ENCODE data around the gene MEGF11.

Gene MEGF11

GRCh38 chr15:66080717-66081398 lies 172.7 kb downstream of the MEGF11 start:
- Histone ChIP-seq H3K9me3 (ENCODE audit: insufficient read depth, low read depth, low read length) (no peaks in the 10 kb centered on the region), H3F3A (ENCODE audit: low read depth) (no peaks in the 10 kb centered on the region), H3K27me3 (ENCODE audit: insufficient read depth, low read length, poor library complexity, severe bottlenecking) (no peaks in the 10 kb centered on the region), H3K79me2 (ENCODE audit: insufficient read depth, low read length) (no peaks in the 10 kb centered on the region), H3K4me1 (ENCODE audit: insufficient read depth, low read length, poor library complexity, severe bottlenecking) (no peaks in the 10 kb centered on the region), H3K4me3 (ENCODE audit: low read length, poor library complexity, severe bottlenecking) (no peak overlapping the region), H3K36me3 (ENCODE audit: insufficient read depth, low read length) (no peaks in the 10 kb centered on the region), H4K20me1 (ENCODE audit: insufficient read depth, low read length, poor library complexity, severe bottlenecking) (no peaks in the 10 kb centered on the region), H3K9ac (ENCODE audit: low read depth, low read length, poor library complexity, severe bottlenecking) (no peak overlapping the region), H3K9me2 (replicated peaks; ENCODE audit: low read depth, low read length) (no peaks in the 10 kb centered on the region), H2AFZ (ENCODE audit: low read length) (no peak overlapping the region), H3K4me2 (ENCODE audit: low read depth, low read length, poor library complexity, severe bottlenecking) (no peak overlapping the region)
- TF ChIP-seq, protein P1, sequence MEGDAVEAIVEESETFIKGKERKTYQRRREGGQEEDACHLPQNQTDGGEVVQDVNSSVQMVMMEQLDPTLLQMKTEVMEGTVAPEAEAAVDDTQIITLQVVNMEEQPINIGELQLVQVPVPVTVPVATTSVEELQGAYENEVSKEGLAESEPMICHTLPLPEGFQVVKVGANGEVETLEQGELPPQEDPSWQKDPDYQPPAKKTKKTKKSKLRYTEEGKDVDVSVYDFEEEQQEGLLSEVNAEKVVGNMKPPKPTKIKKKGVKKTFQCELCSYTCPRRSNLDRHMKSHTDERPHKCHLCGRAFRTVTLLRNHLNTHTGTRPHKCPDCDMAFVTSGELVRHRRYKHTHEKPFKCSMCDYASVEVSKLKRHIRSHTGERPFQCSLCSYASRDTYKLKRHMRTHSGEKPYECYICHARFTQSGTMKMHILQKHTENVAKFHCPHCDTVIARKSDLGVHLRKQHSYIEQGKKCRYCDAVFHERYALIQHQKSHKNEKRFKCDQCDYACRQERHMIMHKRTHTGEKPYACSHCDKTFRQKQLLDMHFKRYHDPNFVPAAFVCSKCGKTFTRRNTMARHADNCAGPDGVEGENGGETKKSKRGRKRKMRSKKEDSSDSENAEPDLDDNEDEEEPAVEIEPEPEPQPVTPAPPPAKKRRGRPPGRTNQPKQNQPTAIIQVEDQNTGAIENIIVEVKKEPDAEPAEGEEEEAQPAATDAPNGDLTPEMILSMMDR (conservative IDR thresholded peaks at IDR 0.05; ENCODE audit: low read length): peak; percentile 45
- TF ChIP-seq EZH2phosphoT487 (IDR thresholded peaks at IDR 0.05; ENCODE audit: borderline replicate concordance): no peak

GRCh38 chr15:66078929-66079275 lies 174.6 kb downstream of the MEGF11 start:
- H3K9me2 ChIP-seq (replicated peaks; ENCODE audit: low read depth, low read length): no peaks in the 10 kb centered on the region

GRCh38 chr15:66078196-66078928 lies 175.2 kb downstream of the MEGF11 start:
- no peaks in the 10 kb centered on the region for H3F3A ChIP-seq (ENCODE audit: low read depth)
- H3K9me3 ChIP-seq (ENCODE audit: insufficient read depth, low read depth, low read length): no peaks in the 10 kb centered on the region
- no peaks in the 10 kb centered on the region for H3K9me2 ChIP-seq (replicated peaks; ENCODE audit: low read depth, low read length)
- H3K27me3 ChIP-seq (ENCODE audit: insufficient read depth, low read length, poor library complexity, severe bottlenecking): no peaks in the 10 kb centered on the region
- no peaks in the 10 kb centered on the region for H3K4me1 ChIP-seq (ENCODE audit: insufficient read depth, low read length, poor library complexity, severe bottlenecking)
- H3K4me2 ChIP-seq (ENCODE audit: low read depth, low read length, poor library complexity, severe bottlenecking): no peak overlapping the region
- H3K79me2 ChIP-seq (ENCODE audit: insufficient read depth, low read length): no peaks in the 10 kb centered on the region
- H2AFZ ChIP-seq (ENCODE audit: low read length): no peak overlapping the region
- H4K20me1 ChIP-seq (ENCODE audit: insufficient read depth, low read length, poor library complexity, severe bottlenecking): no peaks in the 10 kb centered on the region
- H3K9ac ChIP-seq (ENCODE audit: low read depth, low read length, poor library complexity, severe bottlenecking): no peak overlapping the region
- TF ChIP-seq, protein P1 (conservative IDR thresholded peaks at IDR 0.05; ENCODE audit: low read length): no peak
- H3K36me3 ChIP-seq (ENCODE audit: insufficient read depth, low read length): no peaks in the 10 kb centered on the region
- no peak overlapping the region for H3K4me3 ChIP-seq (ENCODE audit: low read length, poor library complexity, severe bottlenecking)

More at GRCh38 chr15:66078929-66079275, 174.6 kb downstream of the MEGF11 start:
- TF ChIP-seq EZH2phosphoT487 (IDR thresholded peaks at IDR 0.05; ENCODE audit: borderline replicate concordance): no peak
- TF ChIP-seq, protein P1 (conservative IDR thresholded peaks at IDR 0.05; ENCODE audit: low read length): no peak
- H3K36me3 ChIP-seq (ENCODE audit: insufficient read depth, low read length): no peaks in the 10 kb centered on the region
- no peak overlapping the region for H3K4me2 ChIP-seq (ENCODE audit: low read depth, low read length, poor library complexity, severe bottlenecking)
- H3K4me1 ChIP-seq (ENCODE audit: insufficient read depth, low read length, poor library complexity, severe bottlenecking): no peaks in the 10 kb centered on the region
- H3K9ac ChIP-seq (ENCODE audit: low read depth, low read length, poor library complexity, severe bottlenecking): no peak overlapping the region
- H3K79me2 ChIP-seq (ENCODE audit: insufficient read depth, low read length): no peaks in the 10 kb centered on the region
- H3K9me3 ChIP-seq (ENCODE audit: insufficient read depth, low read depth, low read length): no peaks in the 10 kb centered on the region
- H3F3A ChIP-seq (ENCODE audit: low read depth): no peaks in the 10 kb centered on the region
- no peak overlapping the region for H3K4me3 ChIP-seq (ENCODE audit: low read length, poor library complexity, severe bottlenecking)
- no peaks in the 10 kb centered on the region for H3K27me3 ChIP-seq (ENCODE audit: insufficient read depth, low read length, poor library complexity, severe bottlenecking)
- no peak overlapping the region for H2AFZ ChIP-seq (ENCODE audit: low read length)
- no peaks in the 10 kb centered on the region for H4K20me1 ChIP-seq (ENCODE audit: insufficient read depth, low read length, poor library complexity, severe bottlenecking)
